Transverse colon (tissue), 3 donors: ENCODE data around the gene CYP4F8.

ENCODE experiments used
- EP300 ChIP-seq: sonication (generic); formaldehyde crosslinking; IDR thresholded peaks from one replicate; pipeline ENCODE4 v1.6.1; 2017; ENCODE audit warnings: antibody characterized with exemption, low read depth
- POLR2AphosphoS5 ChIP-seq, 3 donors: sonication (generic); formaldehyde crosslinking; IDR thresholded peaks; one replicate each; pipeline ENCODE4 v1.6.1; 2016; ENCODE audit warnings: antibody characterized with exemption in 3 of 3

DNA sequence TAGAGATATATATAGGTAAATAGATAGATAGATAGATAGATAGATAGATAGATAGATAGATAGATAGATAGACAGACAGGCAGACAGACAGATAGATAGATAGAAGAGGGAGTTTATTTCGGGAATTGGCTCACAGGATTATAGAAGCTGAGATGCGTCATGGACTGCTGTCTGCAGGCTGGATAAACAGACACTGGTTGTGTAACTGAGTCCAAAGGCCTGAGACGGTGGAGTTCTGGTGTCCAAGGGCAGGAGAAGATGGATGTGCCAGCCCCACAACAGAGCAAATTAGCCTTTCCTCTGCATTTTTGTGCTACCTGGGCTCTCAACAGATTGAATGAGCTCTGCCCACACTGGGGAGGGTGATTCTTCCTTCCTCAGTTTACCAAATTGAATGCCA is 28.4 kb downstream of the CYP4F8 start:
- TF ChIP-seq POLR2AphosphoS5 (IDR thresholded peaks at IDR 0.05) = no peak
- TF ChIP-seq EP300 = no peak
